Glutamatergic neuron (in vitro differentiated cells): ENCODE data around the gene ZNF683. TPM values are rescaled to one million over a fixed set of nuclear protein-coding genes. Genes with fewer than 3 reads are reported as not detected.
"Not testable (repeated sequence)": the region's sequence is repeated elsewhere in the genome, so short reads cannot be mapped to it uniquely, and the experiment has no call there.

Source experiments
- DNase-seq: peaks from one replicate; pipeline ENCODE4 v3.0.0; 2022
- H3K27ac Mint-ChIP-seq: one replicate; pipeline ENCODE4 v1.8.0; 2020; ENCODE audit warnings: mild to moderate bottlenecking, mixed read lengths, inconsistent platforms; ENCODE audit not compliant: unreplicated experiment
- H3K27me3 Mint-ChIP-seq: one replicate; pipeline ENCODE4 v1.8.0; 2020; ENCODE audit warnings: mild to moderate bottlenecking, moderate library complexity, mixed read lengths, inconsistent platforms; ENCODE audit not compliant: unreplicated experiment
- H3K36me3 Mint-ChIP-seq: one replicate; pipeline ENCODE4 v1.8.0; 2020; ENCODE audit warnings: mild to moderate bottlenecking, mixed read lengths, inconsistent platforms; ENCODE audit not compliant: unreplicated experiment
- H3K4me1 Mint-ChIP-seq: one replicate; pipeline ENCODE4 v1.8.0; 2020; ENCODE audit warnings: mild to moderate bottlenecking, low read depth, mixed read lengths, inconsistent platforms; ENCODE audit not compliant: unreplicated experiment
- H3K4me3 Mint-ChIP-seq: one replicate; pipeline ENCODE4 v1.8.0; 2020; ENCODE audit warnings: mild to moderate bottlenecking, mixed read lengths, inconsistent platforms; ENCODE audit not compliant: unreplicated experiment
- H3K9me3 Mint-ChIP-seq: one replicate; pipeline ENCODE4 v1.8.0; 2020; ENCODE audit warnings: mild to moderate bottlenecking, moderate library complexity, mixed read lengths, inconsistent platforms; ENCODE audit not compliant: unreplicated experiment
- CTCF ChIP-seq: fragments of 200-600 bp; sonication (generic); IDR thresholded peaks from one replicate; pipeline ENCODE4 v1.5.0; 2021; ENCODE audit not compliant: partially characterized antibody, unreplicated experiment
- total RNA-seq: library from RNA; stranded (reverse); fragmentation: NEBNext Ultra II Directional; extraction: Animal tissue kit (Norgen Biotek cat#: 25700); gene quantifications from one replicate; pipeline ENCODE4 v1.2.1, GENCODE V29; 2021; ENCODE audit not compliant: unreplicated experiment

ZNF683 gene
- total RNA-seq, 1 donor from 2014 or later = not detected

GRCh38 chr1:26376050-26376449, 3.5 kb upstream of the ZNF683 start:
- Mint-ChIP-seq H3K36me3 (no peaks in the 10 kb centered on the region), H3K4me3 (no peak overlapping the region), H3K9me3 (peaks cover 2% of the 10 kb centered on the region), H3K27ac (no peak overlapping the region), H3K4me1 (no peaks in the 10 kb centered on the region), H3K27me3 (peaks cover 8% of the 10 kb centered on the region)
- no peak for DNase-seq
- no peak for TF ChIP-seq CTCF

GRCh38 chr1:26375081-26375480, 2.5 kb upstream of the ZNF683 start:
- no peak for DNase-seq
- Mint-ChIP-seq H3K4me1 (no peaks in the 10 kb centered on the region), H3K36me3 (no peaks in the 10 kb centered on the region), H3K27me3 (peaks cover 8% of the 10 kb centered on the region), H3K9me3 (peaks cover 4% of the 10 kb centered on the region), H3K27ac (no peak overlapping the region), H3K4me3 (no peak overlapping the region)
- no peak for TF ChIP-seq CTCF

- H3K27me3 Mint-ChIP-seq, H3K27ac Mint-ChIP-seq, H3K4me1 Mint-ChIP-seq, H3K9me3 Mint-ChIP-seq, H3K36me3 Mint-ChIP-seq, H3K4me3 Mint-ChIP-seq, DNase-seq: not testable (repeated sequence)
Observed at GRCh38 chr1:26374361-26374760, 1.8 kb upstream of the ZNF683 start.

GRCh38 chr1:26373789-26374188, 1.2 kb upstream of the ZNF683 start:
- no peaks in the 10 kb centered on the region for H3K36me3 Mint-ChIP-seq
- no peak for TF ChIP-seq CTCF
- H3K27me3 Mint-ChIP-seq = peaks cover 8% of the 10 kb centered on the region
- DNase-seq = no peak
- peaks cover 4% of the 10 kb centered on the region for H3K9me3 Mint-ChIP-seq
- no peak overlapping the region for H3K4me3 Mint-ChIP-seq
- no peak overlapping the region for H3K27ac Mint-ChIP-seq
- H3K4me1 Mint-ChIP-seq = no peaks in the 10 kb centered on the region

- Mint-ChIP-seq H3K9me3 (peaks cover 4% of the 10 kb centered on the region), H3K4me1 (no peaks in the 10 kb centered on the region), H3K27ac (no peak overlapping the region), H3K36me3 (no peaks in the 10 kb centered on the region), H3K4me3 (no peak overlapping the region), H3K27me3 (peaks cover 8% of the 10 kb centered on the region)
- no peak for TF ChIP-seq CTCF
- DNase-seq = no peak
Observed at GRCh38 chr1:26373281-26373680, 731 bp upstream of the ZNF683 start.

- no peak for TF ChIP-seq CTCF
- Mint-ChIP-seq H3K27me3 (peaks cover 7% of the 10 kb centered on the region), H3K36me3 (no peaks in the 10 kb centered on the region), H3K27ac (no peak overlapping the region), H3K9me3 (peaks cover 4% of the 10 kb centered on the region), H3K4me3 (no peak overlapping the region), H3K4me1 (no peaks in the 10 kb centered on the region)
- DNase-seq = no peak
Observed at GRCh38 chr1:26372039-26372438, 511 bp downstream of the ZNF683 start.
